DMS153 treated with DMSO at 0.1 percent for 48 hours (cell line): ENCODE results near the gene PRR23C.

ENCODE experiments used
- DNase-seq: peaks from one replicate; lab custom pipeline; 2025; ENCODE audit not compliant: unreplicated experiment; lab: John Stamatoyannopoulos, UW

The PRR23C gene

DNA sequence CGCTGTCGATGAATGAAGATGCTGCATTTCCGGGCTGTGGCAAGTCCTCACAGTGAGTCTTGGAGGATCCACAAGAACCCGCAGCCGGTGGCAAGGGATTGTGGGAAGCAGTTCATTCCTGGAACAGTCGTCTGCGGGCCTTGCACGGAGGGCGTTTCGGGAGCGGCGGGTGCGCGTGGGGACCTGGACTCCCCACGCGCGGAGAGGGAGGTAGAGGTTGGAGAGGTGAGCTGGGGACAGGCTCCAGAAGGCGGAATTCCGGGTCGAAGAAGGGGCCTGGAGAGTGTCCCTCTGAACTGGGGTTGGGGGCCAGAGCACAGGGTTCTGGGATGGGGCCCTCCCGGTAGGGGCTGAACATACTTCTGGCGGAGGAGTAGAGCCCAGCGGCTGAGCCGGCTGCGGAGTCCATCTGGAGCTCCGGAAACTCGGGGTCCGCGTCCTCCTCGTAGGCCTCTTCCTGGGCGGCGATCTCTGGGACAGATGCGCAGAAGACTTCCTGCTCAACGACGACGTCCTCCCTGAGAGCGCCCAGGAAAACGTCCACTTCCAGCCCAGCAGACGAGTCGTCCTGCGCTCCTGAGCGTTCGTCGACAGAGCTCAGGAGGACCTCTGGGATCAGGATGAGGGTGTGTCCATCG lies 39.2 kb downstream of the PRR23C start:
- no peak for DNase-seq

DNA sequence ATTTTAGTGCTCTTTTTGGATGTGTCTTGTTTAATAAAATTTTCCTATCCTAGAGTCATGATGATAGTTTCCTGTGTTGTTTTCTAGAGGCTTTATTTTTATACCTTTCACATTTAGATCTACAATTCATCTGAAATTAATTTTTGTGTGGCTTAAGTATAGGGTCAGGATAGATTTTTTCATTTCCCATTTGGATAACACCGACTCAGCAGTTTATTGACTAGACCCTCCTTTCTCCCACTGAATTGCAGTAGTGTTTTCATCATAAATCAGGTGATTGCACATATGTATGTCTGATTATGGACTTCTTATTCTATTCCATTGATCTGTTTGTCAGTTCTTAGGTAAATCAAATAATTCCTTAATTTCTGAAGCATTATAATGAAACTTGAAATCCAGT lies 49.0 kb downstream of the PRR23C start:
- no peak for DNase-seq
